H1 (cell line): ENCODE data around the gene SIGLEC6. TPM values are rescaled to one million over a fixed set of nuclear protein-coding genes. Genes with fewer than 3 reads are reported as not detected.

ENCODE experiments used
- JUND ChIP-seq: IDR thresholded peaks from 2 replicates; pipeline ENCODE4 v1.6.1; 2011; ENCODE audit warnings: mild to moderate bottlenecking, improper control_type of control experiment, low read length
- MAX ChIP-seq: IDR thresholded peaks from 2 replicates; pipeline ENCODE4 v1.6.1; 2012; ENCODE audit warnings: inconsistent platforms
- RNF2 ChIP-seq: fragments of 200-900, 300-1000 bp; sonication (generic); IDR thresholded peaks from 2 replicates; pipeline ENCODE4 v1.7.1; 2016; ENCODE audit warnings: borderline replicate concordance, low read depth, mild to moderate bottlenecking, antibody characterized with exemption, low read length; ENCODE audit not compliant: poor library complexity, severe bottlenecking; ENCODE audit errors: missing control alignments
- SIX5 ChIP-seq: IDR thresholded peaks from 2 replicates; pipeline ENCODE4 v1.6.1; 2011; ENCODE audit warnings: mild to moderate bottlenecking, low read depth, low read length
- SRF ChIP-seq: IDR thresholded peaks from 2 replicates; pipeline ENCODE4 v1.6.1; 2011; ENCODE audit warnings: mild to moderate bottlenecking, low read depth, low read length, moderate library complexity
- TEAD4 ChIP-seq: IDR thresholded peaks from 2 replicates; pipeline ENCODE4 v1.6.1; 2012; ENCODE audit warnings: low read depth, low read length, inconsistent platforms, mixed read lengths
- polyA plus RNA-seq, 7 experiments: library from polyadenylated mRNA; depleted of rRNA in 3 of 7; stranded (reverse) in 5 of 7; unstranded in 2 of 7; fragments of >200 nt in 5 of 7; fragments of 200-250 nt in 2 of 7; gene quantifications; 1 replicate in 5 of 7; 2 replicates in 1 of 7; 4 replicates in 1 of 7; pipeline versions ENCODE4 v1.2.1 to v1.2.3, GENCODE V29; 2011 to 2013; ENCODE audit warnings: missing spikeins in 2 of 7, mixed read lengths in 2 of 7
- total RNA-seq: library from RNA; stranded (reverse); fragmentation: NEBNext Ultra II Directional; extraction: Animal tissue kit (Norgen Biotek cat#: 25700); gene quantifications from 2 replicates; pipeline ENCODE4 v1.2.1, GENCODE V29; 2021

Gene SIGLEC6
- total and polyA plus RNA-seq, 2 of the 8 experiments (the other 6 are each of a cell fraction or from before 2014, with no cell fraction given), result 0.05 TPM; not detected in 1

- TF ChIP-seq TEAD4 (no peak), SRF (no peak), RNF2 (no peak), JUND (no peak), SIX5 (no peak), MAX (no peak)
Observed at GRCh38 chr19:51478381-51479234, 52.9 kb downstream of the SIGLEC6 start, which contains the start of gene CEACAM18 (continued).
